ENCODE measurements around the gene MAMDC4.

GRCh38 chr9:136865768-136866103 lies 13.6 kb downstream of the MAMDC4 start:
- TF ChIP-seq, protein P1, sequence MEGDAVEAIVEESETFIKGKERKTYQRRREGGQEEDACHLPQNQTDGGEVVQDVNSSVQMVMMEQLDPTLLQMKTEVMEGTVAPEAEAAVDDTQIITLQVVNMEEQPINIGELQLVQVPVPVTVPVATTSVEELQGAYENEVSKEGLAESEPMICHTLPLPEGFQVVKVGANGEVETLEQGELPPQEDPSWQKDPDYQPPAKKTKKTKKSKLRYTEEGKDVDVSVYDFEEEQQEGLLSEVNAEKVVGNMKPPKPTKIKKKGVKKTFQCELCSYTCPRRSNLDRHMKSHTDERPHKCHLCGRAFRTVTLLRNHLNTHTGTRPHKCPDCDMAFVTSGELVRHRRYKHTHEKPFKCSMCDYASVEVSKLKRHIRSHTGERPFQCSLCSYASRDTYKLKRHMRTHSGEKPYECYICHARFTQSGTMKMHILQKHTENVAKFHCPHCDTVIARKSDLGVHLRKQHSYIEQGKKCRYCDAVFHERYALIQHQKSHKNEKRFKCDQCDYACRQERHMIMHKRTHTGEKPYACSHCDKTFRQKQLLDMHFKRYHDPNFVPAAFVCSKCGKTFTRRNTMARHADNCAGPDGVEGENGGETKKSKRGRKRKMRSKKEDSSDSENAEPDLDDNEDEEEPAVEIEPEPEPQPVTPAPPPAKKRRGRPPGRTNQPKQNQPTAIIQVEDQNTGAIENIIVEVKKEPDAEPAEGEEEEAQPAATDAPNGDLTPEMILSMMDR (conservative IDR thresholded peaks at IDR 0.05; ENCODE audit: low read length) = no peak
- no peak for TF ChIP-seq EZH2phosphoT487 (IDR thresholded peaks at IDR 0.05; ENCODE audit: borderline replicate concordance, low read depth, low read length)
